Hematopoietic multipotent progenitor cell (in vitro differentiated cells): Measurements from ENCODE around the gene STK32B. TPM values are rescaled to one million over a fixed set of nuclear protein-coding genes. Genes with fewer than 3 reads are reported as not detected.
"Not testable (repeated sequence)": the region's sequence is repeated elsewhere in the genome, so short reads cannot be mapped to it uniquely, and the experiment has no call there.

ENCODE experiments used
- DNase-seq, 3 donors: peaks; one replicate each; pipeline ENCODE4 v3.0.0-alpha.2; 2011 to 2015; ENCODE audit warnings: low read depth in 2 of 3, low spot score in 2 of 3
- total RNA-seq: library from RNA; depleted of rRNA; stranded (reverse); fragments of >200 nt; gene quantifications from one replicate; pipeline ENCODE4 v1.2.3, GENCODE V29; 2012

STK32B gene
- total RNA-seq, 1 donor: 14.8 TPM

DNA sequence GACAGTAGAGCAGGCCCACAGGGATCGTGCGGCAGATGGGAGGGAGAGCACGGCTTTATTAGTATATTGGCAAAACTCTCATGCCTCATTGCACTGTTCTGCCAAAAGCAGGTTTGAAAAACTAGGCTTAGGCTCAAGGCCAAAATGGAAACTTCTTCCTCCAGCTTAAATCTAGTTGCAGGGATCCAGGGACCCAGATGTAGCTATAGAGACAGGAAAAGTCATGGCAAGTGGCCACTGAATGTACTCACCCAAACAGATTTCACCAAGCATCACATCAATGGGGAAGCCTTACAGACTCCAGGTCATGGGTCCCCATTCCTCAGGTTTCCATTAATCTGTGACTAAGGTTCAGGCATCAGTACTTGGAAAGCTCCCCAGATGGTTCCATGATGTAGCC is 149.2 kb downstream of the STK32B start:
- no peak for DNase-seq

GRCh38 chr4:5203309-5203992 is 152.2 kb downstream of the STK32B start:
- DNase-seq: no peak

GRCh38 chr4:5203993-5204310 is 152.7 kb downstream of the STK32B start:
- no peak for DNase-seq

DNA sequence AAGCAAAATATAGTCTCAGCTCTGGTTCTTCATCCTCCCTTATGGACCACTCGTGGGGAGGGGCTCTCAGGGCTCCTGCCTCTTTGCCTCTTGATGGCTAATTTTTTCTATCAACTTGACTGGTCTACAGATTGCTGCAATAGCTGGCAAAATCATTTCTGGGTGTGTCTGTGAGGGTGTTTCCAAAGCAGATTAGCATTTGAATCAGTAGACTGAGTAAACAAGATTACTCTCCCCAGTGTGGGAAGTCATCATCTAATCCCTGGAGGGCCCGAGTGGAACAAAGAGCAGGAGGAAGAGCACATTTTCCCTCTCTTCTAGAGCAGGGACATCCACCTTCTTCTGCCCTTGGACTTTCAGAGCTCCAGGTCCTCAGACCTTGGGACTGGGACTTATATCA is 153.5 kb downstream of the STK32B start:
- no peak for DNase-seq

DNA sequence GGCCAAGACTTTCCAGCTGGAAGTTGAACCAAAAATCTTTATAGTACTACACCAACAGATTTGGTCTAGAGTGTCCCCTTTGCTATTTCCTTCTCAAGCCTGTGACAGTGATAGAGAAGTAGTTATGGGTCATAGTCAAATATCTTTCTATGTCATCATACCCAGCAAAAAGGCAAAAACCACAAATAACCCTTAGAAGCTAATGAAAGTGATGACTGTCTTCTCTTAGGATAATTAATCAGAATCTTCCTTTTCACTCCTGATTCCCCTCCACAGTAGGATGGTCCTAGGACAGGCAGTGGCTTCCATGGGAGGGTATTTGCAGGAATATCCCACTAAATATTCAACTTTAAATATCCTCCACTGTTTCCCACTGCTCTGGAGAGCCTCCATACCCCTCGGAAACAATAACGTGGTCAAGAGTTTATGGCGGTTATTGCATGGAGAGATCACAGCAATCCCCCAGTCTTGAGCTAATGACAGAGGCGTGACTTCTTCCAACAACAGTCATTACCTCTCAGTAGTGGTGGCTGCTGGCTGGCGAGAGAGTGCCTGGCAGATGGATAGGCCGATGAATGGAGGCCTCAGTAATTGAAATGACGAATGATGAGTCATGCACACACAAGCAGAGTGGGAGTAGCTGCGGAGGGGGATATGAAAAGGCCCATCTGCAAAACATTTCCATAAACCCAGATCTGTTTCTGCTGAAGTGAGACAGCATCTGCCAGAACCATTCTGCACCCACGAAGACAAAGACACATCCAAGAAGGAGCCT is 154.9 kb downstream of the STK32B start:
- DNase-seq: no peak

DNA sequence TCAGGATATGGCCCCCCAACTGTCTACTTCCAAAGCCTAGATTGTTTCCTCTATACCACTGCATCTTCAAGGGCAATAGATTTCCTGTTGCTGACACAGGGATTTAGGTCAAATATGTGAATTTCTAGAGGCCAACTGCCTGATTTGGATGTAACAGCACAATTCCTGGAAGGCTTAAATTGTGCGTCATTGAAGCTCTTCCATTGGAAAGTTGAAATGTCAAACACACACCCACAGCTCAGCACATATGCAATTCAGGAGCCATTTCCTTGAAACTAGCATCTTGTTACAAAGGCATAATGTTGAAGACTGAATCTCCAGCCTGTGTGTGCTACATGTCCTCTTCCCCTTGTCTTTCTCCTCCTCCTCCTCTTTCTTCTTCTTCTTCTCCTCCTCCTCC is 158.6 kb downstream of the STK32B start:
- no peak for DNase-seq

DNA sequence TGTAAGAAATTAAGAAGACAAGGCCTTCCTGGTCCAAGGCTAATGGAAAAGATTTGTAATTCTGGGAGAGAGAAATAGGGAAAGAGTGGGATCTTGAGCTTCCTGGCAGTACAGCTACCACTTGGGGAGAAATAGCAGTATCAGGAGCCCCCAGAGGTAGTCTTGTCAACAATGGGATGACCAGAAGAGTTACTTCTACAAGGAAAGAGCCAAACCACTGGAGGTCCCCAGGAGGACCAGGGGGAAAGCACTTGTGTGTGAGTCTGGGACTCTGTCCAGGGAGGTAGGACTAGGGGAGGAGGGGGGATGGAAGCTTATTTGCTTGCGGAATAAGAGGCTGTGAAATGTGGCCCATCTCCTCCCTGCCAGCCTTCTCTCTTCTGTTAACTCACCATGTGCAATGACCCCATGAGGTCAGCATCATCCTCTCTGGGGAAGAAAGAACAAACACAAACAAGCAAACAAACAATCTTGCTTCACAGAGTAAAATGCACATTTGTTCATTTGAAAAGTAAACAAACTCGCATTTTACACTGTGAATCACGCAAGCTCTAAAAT is 160.1 kb downstream of the STK32B start:
- DNase-seq: no peak

- DNase-seq: no peak
These were observed 161.2 kb downstream of the STK32B start for GRCh38 chr4:5212255-5213013.

DNA sequence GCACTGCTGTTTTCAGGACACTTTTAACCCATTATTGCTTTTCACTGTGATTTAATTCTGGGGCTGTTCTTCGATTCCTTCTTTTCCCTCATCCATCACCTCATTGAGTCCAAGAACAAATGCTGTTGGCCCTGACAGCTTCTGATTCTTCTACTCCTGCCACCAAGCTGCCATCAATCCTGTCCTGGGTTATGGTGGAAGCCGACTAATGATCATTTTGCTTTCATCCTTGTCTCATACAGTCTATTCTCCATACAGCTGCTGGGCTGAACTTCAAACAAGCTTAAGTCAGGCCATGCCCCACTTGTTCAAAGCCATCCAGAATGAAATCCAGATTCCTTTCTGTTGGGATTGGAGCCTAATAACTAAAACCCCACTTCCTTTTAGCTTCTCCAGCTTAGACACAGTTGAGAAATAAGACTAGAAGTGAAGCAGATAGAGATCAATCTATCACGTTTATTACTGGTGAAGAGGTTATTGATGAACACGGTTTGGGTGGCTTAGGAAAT is 161.9 kb downstream of the STK32B start:
- DNase-seq: no peak

GRCh38 chr4:5215321-5215720 is 164.0 kb downstream of the STK32B start:
- DNase-seq: no peak

DNA sequence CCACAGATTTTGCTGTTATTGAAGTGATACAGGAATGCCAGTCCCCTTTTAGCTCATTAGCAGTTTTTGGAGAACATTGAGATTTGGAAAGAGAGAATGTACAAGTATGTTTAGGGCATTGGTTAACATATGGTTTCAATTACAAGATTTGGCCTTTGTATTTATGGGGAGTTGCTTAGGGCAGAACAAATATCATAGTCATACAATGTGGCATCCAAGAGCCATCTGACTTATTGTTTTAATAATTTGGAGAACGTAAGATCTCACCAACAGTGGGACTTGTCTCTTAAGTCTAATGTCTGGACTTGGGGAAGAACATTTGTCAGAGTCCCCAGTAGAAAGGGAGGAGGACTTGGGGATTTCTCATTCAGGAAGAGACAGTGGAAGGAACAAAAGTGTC is 166.1 kb downstream of the STK32B start:
- no peak for DNase-seq

DNA sequence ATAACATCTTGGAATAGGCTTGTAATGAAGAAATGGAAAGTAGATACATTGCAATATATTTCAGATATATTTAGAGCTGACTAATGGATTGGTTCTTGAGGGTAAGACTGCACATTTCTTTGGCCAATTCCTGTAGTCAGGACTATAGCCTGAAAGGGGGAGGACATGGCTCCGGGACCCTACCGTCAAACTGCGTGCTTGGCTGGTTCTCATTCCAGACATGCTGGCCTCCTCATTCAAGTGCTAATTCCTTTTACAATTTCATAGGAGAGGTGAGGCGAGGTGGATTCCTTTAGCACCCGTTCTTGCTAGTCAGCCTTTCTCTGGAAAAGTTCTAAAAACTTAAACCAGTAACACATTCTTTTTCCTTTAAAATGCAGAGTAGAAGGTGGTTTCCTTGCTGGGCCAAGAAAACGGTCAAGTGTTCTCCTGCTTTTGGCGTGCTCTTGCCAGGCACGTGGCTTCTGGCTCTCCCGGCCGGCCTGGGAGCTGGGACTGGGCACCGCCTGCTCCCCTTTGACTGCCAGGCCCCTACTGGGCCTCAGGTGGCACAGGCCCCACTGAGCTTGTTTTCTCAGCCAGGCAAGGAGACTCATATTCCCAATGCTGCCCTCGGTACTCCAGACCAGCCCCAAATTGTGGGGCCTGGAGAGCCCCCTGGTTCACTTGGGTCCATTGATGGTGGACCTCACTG is 167.2 kb downstream of the STK32B start:
- DNase-seq: no peak

GRCh38 chr4:5220028-5220427 is 168.7 kb downstream of the STK32B start:
- peak in 1 of 3 donors; percentile 15 for DNase-seq

GRCh38 chr4:5222047-5222446 is 170.8 kb downstream of the STK32B start:
- DNase-seq: no peak

DNA sequence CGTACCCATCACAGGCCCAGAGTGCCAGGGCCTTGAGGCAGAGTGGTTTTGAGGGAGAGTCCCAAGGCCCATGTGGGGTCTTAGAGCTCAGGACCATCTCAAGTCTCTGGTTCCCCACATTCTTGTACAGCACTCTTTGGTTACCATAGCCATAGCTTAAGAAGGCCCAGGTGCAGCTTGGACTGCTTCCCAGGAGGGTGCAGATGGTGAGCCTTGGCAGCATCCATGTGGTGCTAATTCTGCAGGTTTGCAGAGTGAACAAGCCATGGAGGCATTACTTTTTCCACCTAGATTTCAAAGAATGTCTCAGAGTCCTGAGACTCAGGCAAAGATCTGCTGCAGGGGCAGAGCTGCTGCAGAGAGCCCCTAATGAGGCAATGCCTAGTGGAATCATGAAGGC is 171.7 kb downstream of the STK32B start:
- DNase-seq: no peak

- no peak for DNase-seq
These were observed 173.1 kb downstream of the STK32B start for GRCh38 chr4:5224340-5224739.

DNA sequence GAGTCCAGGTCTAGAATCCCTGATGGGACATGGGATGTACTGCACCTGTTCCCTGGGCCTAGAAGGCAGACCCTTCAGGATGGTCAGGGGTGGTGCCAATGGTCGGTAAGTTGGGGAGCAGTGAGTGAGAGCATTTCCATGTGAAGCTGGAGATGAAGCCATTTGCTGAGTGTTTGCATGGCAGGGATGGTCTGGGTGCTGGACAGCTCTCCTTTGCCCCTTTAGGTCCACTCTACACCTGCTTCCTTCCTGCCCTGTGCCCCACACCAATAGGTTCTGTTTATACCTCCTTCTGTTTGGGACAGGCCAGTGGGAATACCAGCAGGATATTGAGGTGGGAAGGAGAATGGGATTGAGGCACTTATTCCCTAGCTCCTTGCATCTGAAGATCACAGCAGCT is 181.3 kb downstream of the STK32B start:
- no peak for DNase-seq

DNA sequence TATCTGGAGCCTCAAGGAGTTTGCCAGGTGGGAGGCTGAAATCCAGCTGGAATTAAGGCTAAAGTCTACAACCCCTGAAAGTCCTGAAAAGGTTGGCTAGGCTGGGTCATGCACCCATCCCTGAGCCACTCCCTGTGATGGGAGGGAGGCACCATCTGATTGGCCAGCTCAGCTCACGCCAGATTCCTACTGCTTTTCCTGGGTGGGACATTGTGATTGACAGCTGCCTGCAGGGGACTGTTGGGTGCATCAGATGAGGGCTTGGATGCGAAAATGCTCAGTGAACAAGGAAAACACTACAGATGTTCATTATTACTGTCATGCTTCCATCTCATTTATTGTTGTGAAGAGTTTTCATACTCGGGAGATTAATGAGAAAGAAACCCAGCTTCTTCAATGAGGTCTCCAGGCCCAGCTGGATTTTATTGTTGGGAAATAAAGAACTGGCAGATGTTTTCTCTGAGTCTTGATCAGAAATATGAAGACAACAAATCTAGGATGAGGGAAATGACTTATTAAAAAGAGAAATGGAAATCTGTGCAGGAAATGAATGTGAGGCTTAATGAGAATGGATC is 185.9 kb downstream of the STK32B start:
- no peak for DNase-seq

DNA sequence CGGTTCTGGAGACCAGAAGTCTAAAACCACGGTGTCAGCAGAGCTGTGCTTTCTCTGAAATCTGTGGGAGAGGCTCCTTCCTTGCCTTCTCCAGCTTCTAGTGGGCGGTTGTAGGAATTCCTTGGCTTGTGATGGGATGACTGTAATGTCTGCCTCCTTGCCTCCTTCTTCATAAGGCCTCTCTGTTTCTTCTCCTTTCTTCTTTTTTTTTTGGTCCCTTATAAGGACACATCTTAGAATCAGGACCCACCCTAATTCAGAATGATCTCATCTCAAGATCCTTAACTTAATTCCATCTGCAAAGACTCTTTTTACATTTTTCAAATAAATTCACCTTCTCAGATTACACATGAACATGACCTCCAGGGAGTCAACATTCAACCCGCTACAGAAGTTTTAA is 186.9 kb downstream of the STK32B start:
- DNase-seq: no peak

- DNase-seq: not testable (repeated sequence)
These were observed 195.8 kb downstream of the STK32B start for GRCh38 chr4:5247061-5247460.
